Calu3 (cell line): Measurements from ENCODE around the gene ATP11A. TPM values are rescaled to one million over a fixed set of nuclear protein-coding genes. Genes with fewer than 3 reads are reported as not detected.
"Not testable (repeated sequence)": the region's sequence is repeated elsewhere in the genome, so short reads cannot be mapped to it uniquely, and the experiment has no call there.

ENCODE experiments used
- BruUV-seq: library from RNA; stranded (reverse); fragments of 400-500 nt; replicated peaks from 2 replicates; lab custom pipeline; 2021; lab: Mats Ljungman, UMichigan
- CTCF ChIA-PET: fragments of 300-600 bp; sonication (Branson Sonifier 250); formaldehyde crosslinking; loops from one replicate; lab custom pipeline; 2022; ENCODE audit warnings: antibody characterized with exemption; lab: Charles Lee
- DNase-seq: peaks from one replicate; pipeline ENCODE4 v3.0.0; 2022
- H3K27ac Mint-ChIP-seq: one replicate; pipeline ENCODE4 v1.8.0; 2022; ENCODE audit warnings: mixed read lengths; ENCODE audit not compliant: unreplicated experiment
- H3K27me3 Mint-ChIP-seq: one replicate; pipeline ENCODE4 v1.8.0; 2022; ENCODE audit warnings: mixed read lengths; ENCODE audit not compliant: unreplicated experiment
- H3K36me3 Mint-ChIP-seq: one replicate; pipeline ENCODE4 v1.8.0; 2022; ENCODE audit warnings: mild to moderate bottlenecking, moderate library complexity, mixed read lengths; ENCODE audit not compliant: insufficient read depth, unreplicated experiment
- H3K4me1 Mint-ChIP-seq: one replicate; pipeline ENCODE4 v1.8.0; 2022; ENCODE audit warnings: mild to moderate bottlenecking, low read depth, mixed read lengths; ENCODE audit not compliant: unreplicated experiment
- H3K4me3 Mint-ChIP-seq: one replicate; pipeline ENCODE4 v1.8.0; 2022; ENCODE audit warnings: mild to moderate bottlenecking, low read depth, moderate library complexity, mixed read lengths; ENCODE audit not compliant: unreplicated experiment
- H3K9me3 Mint-ChIP-seq: one replicate; pipeline ENCODE4 v1.8.0; 2022; ENCODE audit warnings: low read depth, mixed read lengths; ENCODE audit not compliant: unreplicated experiment
- CTCF ChIP-seq: fragments of 200-600 bp; IDR thresholded peaks from one replicate; pipeline ENCODE4 v1.8.0; 2022; ENCODE audit warnings: antibody characterized with exemption; ENCODE audit not compliant: unreplicated experiment
- intact Hi-C: fragments of 100-400 bp; cut with micrococcal nuclease; formaldehyde crosslinking; loops from one replicate; pipeline ENCODE4 v1.10.0; 2022; ENCODE audit not compliant: unreplicated experiment
- total RNA-seq: library from RNA; stranded (reverse); gene quantifications from 2 replicates; pipeline ENCODE4 v1.2.3, GENCODE V29; 2022

ATP11A gene
- total RNA-seq, 1 experiment from 2014 or later = 115 TPM

- TF ChIP-seq CTCF = no peak
- intact Hi-C loops = no loop called here
- Mint-ChIP-seq H3K27ac (no peak overlapping the region), H3K4me1 (no peaks in the 10 kb centered on the region), H3K9me3 (no peaks in the 10 kb centered on the region), H3K36me3 (no peaks in the 10 kb centered on the region), H3K27me3 (no peaks in the 10 kb centered on the region), H3K4me3 (no peak overlapping the region)
- BruUV-seq = no TSS peak
- CTCF ChIA-PET = no interaction called here
- DNase-seq = no peak
Observed at GRCh38 chr13:112675366-112675756, 14.5 kb upstream of the ATP11A start.

- intact Hi-C loops, H3K4me3 Mint-ChIP-seq, H3K36me3 Mint-ChIP-seq, BruUV-seq, DNase-seq, H3K9me3 Mint-ChIP-seq, H3K4me1 Mint-ChIP-seq, CTCF ChIA-PET, H3K27ac Mint-ChIP-seq, H3K27me3 Mint-ChIP-seq: not testable (repeated sequence)
Observed at GRCh38 chr13:112677421-112677962, 12.3 kb upstream of the ATP11A start.

- BruUV-seq = no TSS peak
- CTCF ChIA-PET = no interaction called here
- TF ChIP-seq CTCF = no peak
- intact Hi-C loops = no loop called here
- Mint-ChIP-seq H3K27ac (no peak overlapping the region), H3K4me1 (no peaks in the 10 kb centered on the region), H3K36me3 (no peaks in the 10 kb centered on the region), H3K9me3 (no peaks in the 10 kb centered on the region), H3K27me3 (no peaks in the 10 kb centered on the region), H3K4me3 (no peak overlapping the region)
- DNase-seq = no peak
Observed at GRCh38 chr13:112679381-112679780, 10.5 kb upstream of the ATP11A start.

GRCh38 chr13:112679932-112680677 lies 9.7 kb upstream of the ATP11A start:
- H3K4me1 Mint-ChIP-seq = no peaks in the 10 kb centered on the region
- no peaks in the 10 kb centered on the region for H3K36me3 Mint-ChIP-seq
- TF ChIP-seq CTCF = no peak
- H3K4me3 Mint-ChIP-seq = no peak overlapping the region
- no peak overlapping the region for H3K27ac Mint-ChIP-seq
- DNase-seq = no peak
- intact Hi-C loops = no loop called here
- no peaks in the 10 kb centered on the region for H3K27me3 Mint-ChIP-seq
- CTCF ChIA-PET = no interaction called here
- BruUV-seq = no TSS peak
- H3K9me3 Mint-ChIP-seq = no peaks in the 10 kb centered on the region

GRCh38 chr13:112680741-112681360 lies 9.0 kb upstream of the ATP11A start:
- Mint-ChIP-seq H3K9me3 (no peaks in the 10 kb centered on the region), H3K27me3 (no peaks in the 10 kb centered on the region), H3K36me3 (no peaks in the 10 kb centered on the region), H3K4me3 (no peak overlapping the region), H3K4me1 (no peaks in the 10 kb centered on the region), H3K27ac (no peak overlapping the region)
- CTCF ChIA-PET = no interaction called here
- no TSS peak for BruUV-seq
- DNase-seq = no peak
- intact Hi-C loops = no loop called here
- TF ChIP-seq CTCF = no peak
